Measurements from ENCODE around the gene STARD13.

Gene STARD13

DNA sequence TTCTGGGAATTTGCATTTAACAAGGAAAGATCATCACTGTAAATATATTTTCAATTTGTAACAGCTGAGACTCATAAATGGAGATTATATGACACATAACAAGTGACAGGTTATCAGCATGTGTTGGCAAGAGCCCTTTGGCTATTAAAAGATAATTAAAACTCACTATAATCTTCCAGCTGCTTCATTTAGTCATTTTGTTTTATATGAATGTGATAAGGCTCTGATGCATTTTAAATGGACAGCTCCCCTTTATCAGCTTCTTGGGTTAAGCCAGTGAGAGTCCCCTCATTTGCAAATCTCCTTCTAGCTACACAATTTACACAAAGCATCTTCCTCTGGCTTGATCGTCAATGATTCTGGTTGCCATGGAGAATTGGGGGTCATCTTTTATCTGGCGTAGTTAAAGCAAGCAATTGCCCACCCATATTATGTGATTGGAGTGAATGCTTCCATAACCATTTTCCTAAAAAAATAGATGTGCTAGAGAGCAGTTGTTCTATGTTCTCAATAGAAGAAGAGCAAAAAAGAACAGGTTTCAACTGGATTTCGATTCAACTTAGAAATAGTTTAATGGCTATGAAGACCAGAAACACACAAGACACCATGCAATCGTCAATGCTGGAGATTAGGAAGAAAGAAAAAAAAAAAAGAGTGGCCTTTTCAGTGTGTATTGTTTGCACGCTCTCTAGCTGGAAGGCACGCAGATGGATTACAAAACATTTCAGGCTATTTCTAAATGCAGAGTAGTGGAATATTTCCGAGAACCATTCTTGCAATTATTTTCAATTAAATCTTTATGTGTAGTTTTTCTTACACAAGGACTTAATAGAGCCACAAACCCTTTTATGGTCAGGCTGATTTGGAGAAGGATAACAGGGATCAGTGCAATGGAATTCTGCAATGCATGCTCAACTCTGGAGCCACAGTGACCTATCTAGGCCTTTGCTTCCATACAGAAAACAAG lies 27.4 kb downstream of the STARD13 start:
- DNase-seq (ENCODE audit: low read depth, low spot score) = no peak
- no CpG with 5 or more reads among the region's 7 CpGs for WGBS (ENCODE audit: insufficient coverage, insufficient read length)
- H3K4me3 ChIP-seq (ENCODE audit: low read length) = no peak overlapping the region
- peaks cover 3% of the 10 kb centered on the region; the same call in 1 of the 2 replicates for H3K4me1 ChIP-seq (ENCODE audit: control insufficient read depth, insufficient read depth, low read length)
- no peak overlapping the region for H3K27ac ChIP-seq (ENCODE audit: low read length)
- H3K27me3 ChIP-seq (ENCODE audit: control insufficient read depth, insufficient read depth, low read length) = no peaks in the 10 kb centered on the region
- H3K9me3 ChIP-seq (ENCODE audit: control insufficient read depth, insufficient read depth, low read length) = no peaks in the 10 kb centered on the region
- no peaks in the 10 kb centered on the region for H3K36me3 ChIP-seq (ENCODE audit: control insufficient read depth, insufficient read depth, low read length)

DNA sequence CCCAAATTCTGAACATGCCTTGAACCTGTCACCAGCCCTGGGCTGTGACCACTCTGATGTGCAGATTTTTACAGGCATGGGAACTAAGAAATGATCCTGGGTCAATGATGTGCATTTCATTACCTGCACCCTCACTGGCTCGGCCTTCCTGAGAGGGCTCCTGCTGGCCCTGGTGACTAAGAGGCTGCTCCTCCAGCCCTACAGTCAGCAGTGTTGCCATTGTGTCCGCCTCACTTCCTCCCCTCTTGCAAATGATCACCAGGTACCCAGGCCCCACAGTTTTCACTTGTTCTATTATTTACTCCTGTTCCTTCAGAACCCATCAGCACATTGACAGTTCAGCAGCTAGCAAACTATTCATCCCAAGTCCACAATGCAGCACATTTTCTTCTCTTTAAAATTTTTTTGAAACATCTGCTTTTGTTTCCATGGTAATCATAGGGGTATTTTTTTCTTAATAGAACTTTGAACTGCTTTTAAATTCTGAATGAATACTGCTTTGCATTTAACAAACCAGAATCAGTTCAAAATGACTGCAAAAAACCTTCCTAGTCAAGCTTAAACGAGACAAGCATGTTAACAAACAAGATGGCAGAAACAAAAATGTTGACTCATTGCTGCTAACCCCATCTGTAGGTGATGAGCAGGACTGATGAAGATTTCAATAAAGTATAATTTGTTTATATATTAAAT lies 29.3 kb downstream of the STARD13 start:
- no CpG with 5 or more reads among the region's 3 CpGs for WGBS (ENCODE audit: insufficient coverage, insufficient read length)
- Histone ChIP-seq H3K36me3 (ENCODE audit: control insufficient read depth, insufficient read depth, low read length) (no peaks in the 10 kb centered on the region), H3K4me1 (ENCODE audit: control insufficient read depth, insufficient read depth, low read length) (0 out of 2 replicates have a peak, but pooled peaks cover 1% of the 10 kb centered on the region), H3K27ac (ENCODE audit: low read length) (no peak overlapping the region), H3K27me3 (ENCODE audit: control insufficient read depth, insufficient read depth, low read length) (no peaks in the 10 kb centered on the region), H3K4me3 (ENCODE audit: low read length) (no peak overlapping the region), H3K9me3 (ENCODE audit: control insufficient read depth, insufficient read depth, low read length) (no peaks in the 10 kb centered on the region)
- DNase-seq (ENCODE audit: low read depth, low spot score) = no peak

DNA sequence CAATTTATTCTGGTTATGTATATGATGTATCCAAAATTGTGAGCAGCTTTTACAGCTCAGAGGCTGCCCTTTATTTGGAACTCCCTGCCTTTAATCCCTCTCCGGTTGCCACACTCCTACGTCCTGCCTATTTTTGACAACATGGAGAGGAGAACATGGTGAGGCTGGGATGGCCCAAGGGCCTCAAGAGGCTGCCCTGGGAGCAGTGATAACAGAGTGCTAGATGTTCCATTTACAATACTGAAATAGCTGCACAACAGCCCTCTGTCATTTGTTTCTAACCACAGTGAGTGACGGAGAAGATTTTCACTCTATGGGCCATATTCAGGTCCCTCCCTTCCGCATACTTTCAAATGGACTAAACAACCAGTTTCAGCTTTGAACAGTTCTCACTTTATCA lies 33.4 kb downstream of the STARD13 start:
- Histone ChIP-seq H3K4me3 (ENCODE audit: low read length) (no peak overlapping the region), H3K36me3 (ENCODE audit: control insufficient read depth, insufficient read depth, low read length) (no peaks in the 10 kb centered on the region), H3K9me3 (ENCODE audit: control insufficient read depth, insufficient read depth, low read length) (no peaks in the 10 kb centered on the region), H3K27ac (ENCODE audit: low read length) (no peak overlapping the region), H3K27me3 (ENCODE audit: control insufficient read depth, insufficient read depth, low read length) (no peaks in the 10 kb centered on the region), H3K4me1 (ENCODE audit: control insufficient read depth, insufficient read depth, low read length) (no peaks in the 10 kb centered on the region)
- DNase-seq (ENCODE audit: low read depth, low spot score) = no peak
- no CpG with 5 or more reads among the region's 4 CpGs for WGBS (ENCODE audit: insufficient coverage, insufficient read length)

DNA sequence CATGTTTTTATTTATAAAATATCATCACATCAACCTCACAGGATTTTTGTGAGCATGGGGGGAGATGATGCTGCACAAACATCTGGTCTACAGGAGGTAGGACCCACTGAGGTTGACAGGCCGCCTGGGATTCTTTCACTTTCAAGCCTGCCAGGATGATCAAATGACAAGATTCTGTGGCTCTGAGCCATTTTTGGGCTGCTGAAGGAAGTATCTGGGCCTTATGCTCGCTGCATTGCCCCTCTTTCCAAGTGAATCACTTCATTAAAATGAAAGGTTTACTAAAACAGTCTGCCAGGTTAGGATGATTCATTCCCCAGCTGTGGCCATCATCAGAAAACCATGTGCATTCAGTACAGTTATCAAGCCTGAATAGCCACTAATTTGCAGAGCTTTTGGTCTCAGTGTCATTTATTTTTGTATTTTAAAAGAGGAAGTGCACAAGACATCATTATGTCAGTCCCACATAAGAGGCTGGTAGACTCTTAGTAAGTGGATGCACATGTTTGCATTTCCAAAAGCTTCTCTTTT lies 34.4 kb downstream of the STARD13 start:
- H3K36me3 ChIP-seq (ENCODE audit: control insufficient read depth, insufficient read depth, low read length) = no peaks in the 10 kb centered on the region
- H3K27ac ChIP-seq (ENCODE audit: low read length) = no peak overlapping the region
- H3K4me1 ChIP-seq (ENCODE audit: control insufficient read depth, insufficient read depth, low read length) = no peaks in the 10 kb centered on the region
- no CpG with 5 or more reads among the region's 2 CpGs for WGBS (ENCODE audit: insufficient coverage, insufficient read length)
- no peaks in the 10 kb centered on the region for H3K27me3 ChIP-seq (ENCODE audit: control insufficient read depth, insufficient read depth, low read length)
- no peak overlapping the region for H3K4me3 ChIP-seq (ENCODE audit: low read length)
- no peaks in the 10 kb centered on the region for H3K9me3 ChIP-seq (ENCODE audit: control insufficient read depth, insufficient read depth, low read length)
- no peak for DNase-seq (ENCODE audit: low read depth, low spot score)

DNA sequence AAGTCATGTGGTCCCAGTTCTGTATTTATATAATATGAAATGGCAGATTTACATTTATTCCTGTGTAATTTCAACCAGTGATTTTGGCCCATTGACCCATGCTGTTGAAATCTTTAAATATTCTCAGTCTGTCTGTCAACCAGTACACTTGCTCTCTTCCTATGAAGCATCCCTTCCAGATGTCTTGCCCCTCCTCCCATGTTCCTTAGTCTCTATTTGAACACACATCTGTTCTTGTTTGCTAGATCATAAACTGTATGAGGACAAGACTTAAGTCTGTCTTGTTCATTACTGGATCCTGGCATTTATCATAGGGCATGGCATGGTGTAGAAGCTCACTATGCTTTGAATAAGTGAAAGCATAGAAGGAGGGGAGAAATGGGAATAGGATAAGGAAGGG lies 34.9 kb downstream of the STARD13 start:
- H3K27ac ChIP-seq (ENCODE audit: low read length) = no peak overlapping the region
- H3K27me3 ChIP-seq (ENCODE audit: control insufficient read depth, insufficient read depth, low read length) = no peaks in the 10 kb centered on the region
- no peak for DNase-seq (ENCODE audit: low read depth, low spot score)
- no peaks in the 10 kb centered on the region for H3K4me1 ChIP-seq (ENCODE audit: control insufficient read depth, insufficient read depth, low read length)
- no peak overlapping the region for H3K4me3 ChIP-seq (ENCODE audit: low read length)
- H3K36me3 ChIP-seq (ENCODE audit: control insufficient read depth, insufficient read depth, low read length) = no peaks in the 10 kb centered on the region
- no peaks in the 10 kb centered on the region for H3K9me3 ChIP-seq (ENCODE audit: control insufficient read depth, insufficient read depth, low read length)

DNA sequence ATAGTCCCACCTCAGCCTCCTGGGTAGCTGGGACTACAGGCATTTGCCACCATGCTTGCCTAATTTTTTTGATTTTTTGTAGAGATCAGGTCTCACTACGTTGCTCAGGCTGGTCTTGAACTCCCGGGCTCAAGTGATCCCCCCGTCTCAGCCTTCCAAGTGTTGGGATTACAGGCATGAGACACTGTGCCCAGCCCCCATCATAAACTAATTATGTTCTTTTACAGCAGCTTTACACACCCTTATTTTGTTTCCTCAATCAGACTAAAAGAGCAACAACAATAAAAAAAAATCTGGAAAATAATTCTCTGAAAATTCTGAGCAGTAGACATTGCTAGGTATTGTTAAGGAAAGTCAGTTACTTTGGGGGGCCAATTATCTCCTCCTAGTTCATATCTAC lies 35.7 kb downstream of the STARD13 start:
- H3K27me3 ChIP-seq (ENCODE audit: control insufficient read depth, insufficient read depth, low read length) = no peaks in the 10 kb centered on the region
- H3K27ac ChIP-seq (ENCODE audit: low read length) = no peak overlapping the region
- WGBS (ENCODE audit: insufficient coverage, insufficient read length) = no CpG with 5 or more reads among the region's 3 CpGs
- H3K36me3 ChIP-seq (ENCODE audit: control insufficient read depth, insufficient read depth, low read length) = no peaks in the 10 kb centered on the region
- no peak for DNase-seq (ENCODE audit: low read depth, low spot score)
- H3K4me1 ChIP-seq (ENCODE audit: control insufficient read depth, insufficient read depth, low read length) = no peaks in the 10 kb centered on the region
- H3K4me3 ChIP-seq (ENCODE audit: low read length) = no peak overlapping the region
- H3K9me3 ChIP-seq (ENCODE audit: control insufficient read depth, insufficient read depth, low read length) = no peaks in the 10 kb centered on the region

DNA sequence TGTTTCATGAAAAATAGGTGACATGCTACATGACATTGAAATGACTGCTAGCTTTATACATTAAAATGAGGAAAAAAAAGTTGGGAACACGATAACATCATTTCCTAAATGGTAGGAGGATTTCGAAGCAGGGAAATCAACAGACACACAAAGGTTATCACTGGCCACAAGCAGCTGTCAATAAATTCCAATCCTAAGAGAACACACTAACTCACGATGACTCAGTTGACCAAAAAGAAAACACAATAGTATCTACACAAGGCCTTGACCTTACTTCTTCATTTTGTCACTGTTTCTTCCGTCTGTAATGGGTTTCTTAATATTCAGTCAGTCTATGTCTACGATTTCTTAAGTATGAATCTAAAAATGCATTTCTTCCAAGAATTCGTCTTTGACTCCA lies 36.5 kb downstream of the STARD13 start:
- Histone ChIP-seq H3K27me3 (ENCODE audit: control insufficient read depth, insufficient read depth, low read length) (no peaks in the 10 kb centered on the region), H3K27ac (ENCODE audit: low read length) (no peak overlapping the region), H3K4me3 (ENCODE audit: low read length) (no peak overlapping the region), H3K36me3 (ENCODE audit: control insufficient read depth, insufficient read depth, low read length) (no peaks in the 10 kb centered on the region), H3K4me1 (ENCODE audit: control insufficient read depth, insufficient read depth, low read length) (no peaks in the 10 kb centered on the region), H3K9me3 (ENCODE audit: control insufficient read depth, insufficient read depth, low read length) (no peaks in the 10 kb centered on the region)
- no peak for DNase-seq (ENCODE audit: low read depth, low spot score)
- no CpG with 5 or more reads among the region's 6 CpGs for WGBS (ENCODE audit: insufficient coverage, insufficient read length)

DNA sequence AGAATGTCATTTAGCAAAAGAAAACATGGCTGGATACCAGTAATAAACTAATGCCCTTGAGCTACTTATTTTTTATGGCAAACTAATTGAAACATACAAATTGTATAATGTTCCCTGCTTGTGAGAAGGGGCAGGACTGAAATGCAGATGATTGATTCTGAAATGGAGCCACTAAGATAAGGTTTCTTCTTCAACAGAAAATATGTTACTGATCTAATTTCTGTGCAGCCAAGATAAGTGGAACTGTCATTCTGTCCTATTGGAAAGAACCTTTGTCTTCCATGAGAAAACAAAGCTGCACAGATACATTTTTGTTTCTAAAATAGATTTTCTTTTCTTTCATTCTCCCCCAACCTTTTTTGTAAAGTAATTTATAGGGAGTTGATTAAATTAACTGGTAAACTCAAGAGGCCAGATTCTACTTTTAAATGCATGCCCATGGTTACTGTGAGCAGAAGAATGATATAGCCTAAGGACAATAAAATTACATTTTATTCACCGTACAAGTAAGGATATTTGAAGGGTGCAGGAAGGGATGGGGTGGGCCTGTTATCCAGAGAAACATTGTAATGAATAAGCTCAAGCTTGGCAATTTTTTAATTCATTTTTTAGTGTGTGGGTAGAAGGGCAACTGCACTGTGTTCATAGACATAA lies 39.9 kb downstream of the STARD13 start:
- no peak for DNase-seq (ENCODE audit: low read depth, low spot score)
- H3K9me3 ChIP-seq (ENCODE audit: control insufficient read depth, insufficient read depth, low read length) = no peaks in the 10 kb centered on the region
- no peaks in the 10 kb centered on the region for H3K4me1 ChIP-seq (ENCODE audit: control insufficient read depth, insufficient read depth, low read length)
- H3K36me3 ChIP-seq (ENCODE audit: control insufficient read depth, insufficient read depth, low read length) = no peaks in the 10 kb centered on the region
- no peaks in the 10 kb centered on the region for H3K27me3 ChIP-seq (ENCODE audit: control insufficient read depth, insufficient read depth, low read length)
- no peak overlapping the region for H3K27ac ChIP-seq (ENCODE audit: low read length)
- no CpG with 5 or more reads among the region's 1 CpG for WGBS (ENCODE audit: insufficient coverage, insufficient read length)
- no peak overlapping the region for H3K4me3 ChIP-seq (ENCODE audit: low read length)

DNA sequence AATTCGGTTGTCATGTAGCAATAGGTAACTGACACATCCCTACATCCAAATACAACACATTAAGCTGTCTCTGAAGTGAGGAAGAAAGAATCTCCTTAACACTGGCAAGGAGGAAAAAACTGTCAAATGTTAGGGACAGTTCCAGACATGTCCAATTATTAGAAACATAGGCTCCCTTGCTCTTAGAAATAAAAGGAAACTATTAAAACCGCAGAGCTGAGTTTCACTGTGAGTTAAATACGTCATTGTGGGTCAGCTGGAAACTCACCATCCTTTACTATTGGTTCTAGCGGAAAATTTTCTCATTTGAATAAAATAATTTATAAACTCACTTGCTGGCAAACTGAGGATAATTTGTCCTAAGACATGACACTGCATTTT lies 40.7 kb downstream of the STARD13 start:
- no peak overlapping the region for H3K27ac ChIP-seq (ENCODE audit: low read length)
- H3K4me1 ChIP-seq (ENCODE audit: control insufficient read depth, insufficient read depth, low read length) = no peaks in the 10 kb centered on the region
- H3K9me3 ChIP-seq (ENCODE audit: control insufficient read depth, insufficient read depth, low read length) = no peaks in the 10 kb centered on the region
- H3K27me3 ChIP-seq (ENCODE audit: control insufficient read depth, insufficient read depth, low read length) = no peaks in the 10 kb centered on the region
- no peak for DNase-seq (ENCODE audit: low read depth, low spot score)
- WGBS (ENCODE audit: insufficient coverage, insufficient read length) = no CpG with 5 or more reads among the region's 4 CpGs
- no peak overlapping the region for H3K4me3 ChIP-seq (ENCODE audit: low read length)
- no peaks in the 10 kb centered on the region for H3K36me3 ChIP-seq (ENCODE audit: control insufficient read depth, insufficient read depth, low read length)

DNA sequence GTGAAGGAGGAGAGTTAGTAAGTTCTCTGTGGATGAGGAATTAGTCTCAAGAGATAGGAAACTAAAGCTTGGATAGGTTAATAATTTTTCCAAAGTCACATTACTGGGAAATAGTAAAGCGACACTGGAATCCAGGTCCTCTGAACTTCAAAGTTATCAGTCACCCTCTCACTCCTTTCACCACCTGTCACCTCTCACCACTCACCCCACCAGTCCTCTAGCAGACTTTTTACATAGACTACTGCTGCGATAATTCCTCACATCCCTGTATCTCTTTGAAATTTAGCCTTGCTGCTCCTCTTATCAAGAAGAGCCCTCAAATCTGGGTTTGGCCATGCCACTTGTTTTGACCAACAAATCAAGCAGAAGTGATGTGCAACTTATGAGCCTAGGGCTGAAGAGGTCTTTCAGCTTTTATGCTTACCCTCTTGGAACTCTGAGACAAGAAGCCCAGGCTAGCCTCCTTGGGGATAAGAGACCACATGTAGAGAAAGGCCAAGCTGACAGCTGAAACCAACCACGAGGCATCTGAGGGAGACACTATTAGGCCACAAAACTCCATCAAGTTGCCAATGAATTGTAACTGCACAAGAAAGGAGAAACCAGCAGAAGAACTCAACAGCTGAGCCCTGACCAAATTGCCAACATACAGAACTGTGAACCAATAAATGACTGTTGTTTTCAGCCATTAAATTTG lies 41.2 kb downstream of the STARD13 start:
- WGBS (ENCODE audit: insufficient coverage, insufficient read length) = no CpG with 5 or more reads among the region's 3 CpGs
- H3K4me1 ChIP-seq (ENCODE audit: control insufficient read depth, insufficient read depth, low read length) = no peaks in the 10 kb centered on the region
- H3K27me3 ChIP-seq (ENCODE audit: control insufficient read depth, insufficient read depth, low read length) = no peaks in the 10 kb centered on the region
- no peak overlapping the region for H3K4me3 ChIP-seq (ENCODE audit: low read length)
- no peak for DNase-seq (ENCODE audit: low read depth, low spot score)
- no peak overlapping the region for H3K27ac ChIP-seq (ENCODE audit: low read length)
- no peaks in the 10 kb centered on the region for H3K9me3 ChIP-seq (ENCODE audit: control insufficient read depth, insufficient read depth, low read length)
- no peaks in the 10 kb centered on the region for H3K36me3 ChIP-seq (ENCODE audit: control insufficient read depth, insufficient read depth, low read length)

Measured in iPS DF 6.9 (cell line).